ENCODE results near the gene MYT1.
A peak's percentile ranks its signal among the peaks of the same experiment; 100 is the strongest.
"Not testable (repeated sequence)": the region's sequence is repeated elsewhere in the genome, so short reads cannot be mapped to it uniquely, and the experiment has no call there.

Gene MYT1

DNA sequence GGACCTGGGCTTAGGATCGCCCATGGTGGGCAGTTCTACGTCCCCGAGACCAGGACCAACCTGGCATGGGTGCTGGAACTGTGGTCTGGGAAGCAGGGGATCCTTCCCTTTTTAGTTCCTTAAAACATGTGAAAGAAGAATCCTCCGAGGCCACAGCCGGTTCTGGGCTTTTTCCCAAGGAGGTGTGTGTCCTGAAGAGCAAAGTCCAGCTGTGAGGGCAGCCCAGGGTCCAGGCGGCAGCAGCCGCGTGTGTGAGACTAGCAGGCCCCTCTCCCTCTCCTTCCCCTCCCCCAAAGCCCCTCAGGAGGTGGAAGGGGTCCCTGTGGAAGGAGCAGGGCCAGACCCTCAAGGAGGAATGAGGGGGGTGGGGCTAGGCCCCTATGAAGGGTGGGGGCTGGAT is 56.2 kb downstream of the MYT1 start:
- no peak for DNase-seq

DNA sequence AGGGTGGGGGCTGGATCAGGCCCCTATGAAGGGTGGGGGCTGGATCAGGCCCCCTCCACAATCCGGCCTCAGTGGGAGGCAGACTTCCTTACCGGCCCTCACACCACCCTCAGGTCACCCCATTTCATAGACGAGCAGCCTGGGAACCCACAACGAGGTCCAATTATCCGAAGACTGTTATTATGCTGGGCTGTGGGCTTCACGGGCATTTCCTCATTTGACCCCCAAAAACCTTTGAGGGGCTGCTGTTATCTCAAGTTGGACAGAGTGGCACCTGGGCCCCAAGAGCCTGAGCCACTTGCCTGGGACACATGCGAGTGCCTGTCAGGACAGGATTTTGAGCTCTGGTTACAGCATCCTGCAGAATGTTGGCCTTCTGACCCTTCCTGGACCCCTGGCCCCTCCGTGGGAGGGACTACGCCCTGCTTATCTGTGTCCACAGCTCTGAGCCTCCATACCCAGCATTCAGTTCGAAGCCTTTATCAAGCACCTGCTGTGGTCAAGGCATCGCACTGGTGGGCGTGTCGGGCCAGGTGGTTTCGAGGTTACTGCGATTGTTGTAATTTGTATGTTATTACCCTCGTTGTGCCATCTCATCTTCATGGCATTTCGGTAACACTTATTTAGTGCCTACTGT is 56.8 kb downstream of the MYT1 start:
- DNase-seq, result no peak

DNA sequence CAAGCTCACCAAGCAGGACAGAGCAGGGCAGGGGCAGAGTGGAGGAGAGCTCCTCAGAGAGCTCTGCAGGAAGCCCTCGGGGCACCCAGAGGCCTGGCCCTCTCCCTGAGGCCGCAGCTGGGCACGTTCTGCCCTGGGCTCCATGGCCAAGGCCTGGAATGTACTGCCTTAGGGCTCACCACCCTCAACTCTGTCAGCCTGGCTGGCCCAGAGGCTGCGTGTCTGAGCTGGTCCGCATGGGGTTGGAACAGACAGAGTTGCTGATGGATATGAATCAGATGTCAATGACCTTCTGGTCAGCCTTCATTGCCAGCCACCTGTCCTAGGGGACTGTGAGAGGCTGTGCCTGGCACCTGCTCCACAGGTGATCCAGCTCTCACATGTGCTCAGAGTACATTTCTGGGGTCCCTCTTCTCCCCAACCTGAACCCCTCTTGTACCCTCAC is 58.1 kb downstream of the MYT1 start:
- DNase-seq, result no peak

DNA sequence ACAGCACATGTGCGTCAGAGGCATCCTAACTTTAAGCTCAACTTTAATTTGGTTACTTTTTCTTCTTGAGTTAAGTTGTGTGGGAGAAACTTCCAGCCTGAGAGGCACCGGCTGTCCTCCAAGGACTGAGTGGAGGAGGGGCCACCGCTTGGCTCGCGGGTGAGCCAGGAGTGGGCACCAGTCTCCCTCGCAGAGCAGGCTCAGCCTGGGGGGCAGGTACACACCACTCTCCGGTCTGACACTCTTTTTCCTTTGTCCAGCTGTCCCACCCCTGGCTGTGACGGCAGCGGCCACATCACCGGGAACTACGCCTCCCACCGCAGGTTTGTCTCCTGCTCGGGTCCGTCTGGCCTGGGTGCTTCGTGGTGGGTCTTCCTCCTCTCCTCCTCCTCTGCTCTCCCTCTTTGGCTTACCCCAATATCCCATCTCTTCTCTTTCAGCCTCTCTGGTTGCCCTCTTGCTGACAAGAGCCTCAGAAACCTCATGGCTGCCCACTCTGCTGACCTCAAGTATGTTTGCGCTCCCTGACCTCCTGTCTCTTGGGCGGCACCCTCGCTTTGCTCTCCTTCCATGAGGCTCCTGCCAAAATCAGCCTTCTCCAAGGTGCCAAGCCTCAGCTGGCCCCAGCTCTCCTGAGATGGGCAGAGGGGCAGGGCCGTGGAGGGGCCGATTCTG is 58.7 kb downstream of the MYT1 start:
- DNase-seq, result no peak

DNA sequence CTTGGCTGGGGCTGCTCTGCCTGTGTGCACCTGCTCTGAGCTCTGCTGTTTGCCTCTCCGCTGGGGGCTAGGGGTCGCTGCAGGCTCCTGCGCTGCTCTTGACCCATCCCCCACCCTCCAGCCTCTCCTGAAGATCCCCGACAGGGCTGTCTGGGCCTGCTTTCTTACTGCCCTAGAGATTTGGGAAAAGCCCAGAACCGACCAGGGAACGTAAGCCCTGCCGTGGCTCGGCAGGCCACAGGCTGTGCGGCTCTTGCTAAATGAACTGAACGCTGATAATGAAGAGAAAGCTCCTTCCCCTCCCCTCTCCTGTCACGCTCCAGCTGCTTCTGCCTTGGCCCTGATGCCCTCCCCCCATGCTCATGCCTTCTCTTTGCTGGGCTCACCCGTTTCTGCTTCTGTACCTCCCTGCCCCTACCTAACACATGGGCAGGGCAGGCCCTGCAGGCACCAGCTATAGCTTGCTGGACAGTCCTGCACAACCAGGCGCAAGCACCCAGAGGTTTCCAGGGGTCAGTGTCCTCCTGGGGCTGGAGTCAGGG is 59.3 kb downstream of the MYT1 start:
- DNase-seq, result no peak

DNA sequence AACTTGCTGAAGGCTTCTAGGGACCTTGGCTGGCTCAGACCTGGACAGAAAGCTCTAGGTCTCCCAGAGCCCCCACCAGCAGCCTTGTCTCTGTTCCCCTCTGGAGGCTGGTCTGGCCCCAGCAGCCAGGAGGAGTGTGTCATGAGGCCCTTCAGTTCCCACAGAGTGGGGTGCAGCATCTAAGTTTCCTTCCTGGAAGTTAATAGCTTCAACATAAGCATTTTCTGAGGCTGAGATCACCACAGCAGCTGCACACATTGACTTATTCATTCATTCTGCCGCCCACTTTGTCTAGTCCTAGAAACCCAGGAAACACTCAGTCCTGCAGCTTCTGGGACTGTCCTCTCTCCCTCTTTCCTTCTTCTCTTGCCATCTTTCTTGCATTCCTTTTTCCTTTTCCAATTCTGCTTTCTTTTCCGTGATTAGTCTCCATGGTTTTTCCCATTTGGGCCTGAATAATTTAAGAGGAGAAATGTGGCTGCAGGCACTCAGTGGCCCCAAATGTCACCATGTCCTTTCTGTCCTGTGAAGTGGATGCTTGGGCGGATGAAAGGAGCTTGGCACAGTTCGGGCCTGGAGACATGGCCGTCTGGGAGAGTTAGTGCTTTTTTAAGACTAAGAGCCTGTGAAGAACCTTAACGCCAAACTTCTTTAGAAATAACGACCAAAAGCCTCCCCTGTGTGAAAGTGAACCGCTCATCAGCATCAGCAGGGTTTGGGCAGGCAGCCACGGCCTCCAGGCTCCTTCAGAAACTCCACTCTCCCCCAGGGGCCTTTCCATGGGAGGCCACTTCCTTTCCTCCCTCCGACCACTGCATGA is 60.3 kb downstream of the MYT1 start:
- no peak for DNase-seq

DNA sequence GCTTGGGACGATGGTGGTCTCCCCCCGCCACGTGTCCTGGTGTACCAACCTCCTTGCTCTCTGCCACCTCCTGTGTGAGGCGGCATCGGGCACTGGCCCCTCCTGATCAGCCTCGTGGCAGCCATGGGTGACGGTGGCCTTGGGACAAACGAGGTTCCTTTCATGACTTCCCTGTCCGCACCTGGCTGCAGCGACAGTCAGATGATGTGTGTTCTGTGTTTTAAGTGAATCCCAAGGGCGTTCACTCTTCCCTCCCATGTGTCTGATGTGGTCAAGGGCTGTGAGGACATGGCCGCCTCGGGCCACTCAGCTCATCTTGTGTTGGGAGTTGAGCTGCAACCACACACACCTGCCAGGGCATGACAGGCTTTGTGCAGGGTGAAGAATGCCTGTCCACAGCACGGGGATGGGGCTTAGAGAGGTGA is 60.9 kb downstream of the MYT1 start:
- no peak for DNase-seq

DNA sequence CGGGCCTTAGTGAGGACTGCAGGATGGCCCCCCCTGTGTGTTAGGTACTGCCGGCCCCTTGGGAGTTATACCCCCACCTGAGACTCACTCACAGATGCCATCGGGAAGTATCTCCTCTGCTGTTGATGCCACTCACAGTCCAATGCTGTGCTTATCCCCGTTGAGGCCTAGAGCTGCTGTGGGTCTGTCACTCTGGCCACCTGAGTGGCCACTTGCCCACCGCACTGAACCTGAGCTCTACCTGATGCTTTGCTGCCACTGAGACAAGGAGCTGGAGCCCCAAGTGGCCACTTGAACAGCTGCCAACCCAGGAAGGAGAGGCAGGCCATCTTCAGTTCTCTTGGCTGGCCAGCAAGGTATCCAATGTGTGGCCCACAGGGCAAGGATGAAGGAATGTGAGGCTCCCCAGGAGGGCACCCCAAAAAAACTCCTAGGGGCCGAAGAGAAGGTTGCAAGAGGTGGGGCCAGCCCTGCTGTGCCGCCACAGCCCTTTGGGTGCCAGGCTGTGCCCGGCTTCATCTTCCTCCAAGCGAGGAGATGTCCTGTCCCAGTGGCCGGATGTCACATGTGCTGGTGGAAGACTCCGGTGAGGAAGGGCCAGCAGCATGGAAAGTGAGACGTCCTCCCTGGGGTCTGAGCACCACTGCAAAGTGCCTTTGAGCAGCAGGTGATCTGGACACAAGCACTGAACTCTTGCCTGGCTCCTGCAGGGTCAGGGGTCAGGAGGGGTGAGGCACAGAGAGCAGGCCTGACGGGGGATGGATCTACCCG is 61.8 kb downstream of the MYT1 start:
- DNase-seq, result no peak

DNA sequence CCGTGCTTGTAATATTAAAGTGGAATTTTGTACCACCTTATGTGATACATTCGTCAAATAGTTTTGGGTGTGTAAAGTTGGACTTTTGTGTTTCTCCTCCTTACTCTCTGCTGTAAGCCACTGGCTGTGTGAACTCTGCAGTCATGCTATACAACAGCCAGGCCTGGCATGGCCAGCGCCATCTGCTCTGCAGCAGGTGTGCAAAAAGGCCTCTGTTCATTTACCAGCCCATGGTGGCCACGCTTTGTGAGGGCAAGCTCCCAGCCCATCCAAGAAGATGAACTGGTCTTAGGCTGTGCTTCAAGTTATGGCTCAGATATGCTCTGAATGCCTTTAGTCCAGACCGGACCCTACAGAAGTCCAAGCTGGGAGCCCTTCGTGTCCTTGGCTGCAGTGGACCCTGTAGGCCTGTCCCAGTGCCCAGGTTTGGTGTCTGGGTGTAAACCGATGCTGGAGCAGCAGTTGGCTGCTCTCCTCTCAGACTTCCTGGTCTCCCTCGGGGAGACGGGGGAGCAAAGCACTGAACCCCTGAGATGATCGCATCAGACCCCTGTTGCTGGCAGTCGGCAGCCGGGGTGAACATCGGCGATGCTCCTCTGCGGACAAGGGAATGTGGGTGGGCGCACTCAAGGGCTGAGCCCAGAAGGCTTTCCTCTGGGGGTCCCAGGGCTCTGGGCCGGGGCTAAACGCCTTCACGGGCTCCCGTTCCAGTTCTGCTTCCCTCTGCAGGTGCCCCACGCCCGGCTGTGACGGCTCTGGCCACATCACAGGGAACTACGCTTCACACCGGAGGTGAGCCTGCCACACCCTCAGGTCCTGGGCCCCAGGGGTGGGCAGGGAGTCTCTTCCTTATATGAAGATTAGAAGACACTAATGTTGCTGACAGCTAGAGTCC is 62.7 kb downstream of the MYT1 start:
- DNase-seq, result no peak

DNA sequence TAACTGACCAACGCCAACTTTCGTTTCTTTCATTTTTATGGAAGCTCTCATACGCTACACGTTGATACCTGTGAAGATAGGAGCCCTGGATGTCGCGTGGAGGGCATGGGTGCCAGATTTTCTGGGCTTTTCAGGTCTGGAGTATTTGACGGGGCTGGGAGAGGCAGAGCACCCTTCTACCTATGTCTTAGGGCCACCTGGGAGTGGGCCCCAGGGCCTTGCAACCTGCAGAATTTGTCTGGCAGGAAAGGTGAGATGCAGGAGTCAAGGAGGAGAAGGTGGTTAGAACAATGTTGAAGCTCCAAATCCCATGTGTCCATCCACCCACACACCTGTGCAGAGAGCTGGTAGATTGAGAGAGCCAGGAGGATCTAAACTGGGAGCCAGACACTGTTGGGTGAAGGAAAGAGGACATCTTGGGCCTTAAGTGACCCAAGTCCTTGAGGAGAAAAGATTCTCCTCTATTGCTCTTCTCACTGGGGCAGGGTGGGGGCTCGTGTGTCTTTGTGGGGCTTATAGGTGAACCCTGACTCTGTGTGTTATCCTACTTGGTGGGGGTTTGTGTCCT is 63.9 kb downstream of the MYT1 start:
- no peak for DNase-seq

DNA sequence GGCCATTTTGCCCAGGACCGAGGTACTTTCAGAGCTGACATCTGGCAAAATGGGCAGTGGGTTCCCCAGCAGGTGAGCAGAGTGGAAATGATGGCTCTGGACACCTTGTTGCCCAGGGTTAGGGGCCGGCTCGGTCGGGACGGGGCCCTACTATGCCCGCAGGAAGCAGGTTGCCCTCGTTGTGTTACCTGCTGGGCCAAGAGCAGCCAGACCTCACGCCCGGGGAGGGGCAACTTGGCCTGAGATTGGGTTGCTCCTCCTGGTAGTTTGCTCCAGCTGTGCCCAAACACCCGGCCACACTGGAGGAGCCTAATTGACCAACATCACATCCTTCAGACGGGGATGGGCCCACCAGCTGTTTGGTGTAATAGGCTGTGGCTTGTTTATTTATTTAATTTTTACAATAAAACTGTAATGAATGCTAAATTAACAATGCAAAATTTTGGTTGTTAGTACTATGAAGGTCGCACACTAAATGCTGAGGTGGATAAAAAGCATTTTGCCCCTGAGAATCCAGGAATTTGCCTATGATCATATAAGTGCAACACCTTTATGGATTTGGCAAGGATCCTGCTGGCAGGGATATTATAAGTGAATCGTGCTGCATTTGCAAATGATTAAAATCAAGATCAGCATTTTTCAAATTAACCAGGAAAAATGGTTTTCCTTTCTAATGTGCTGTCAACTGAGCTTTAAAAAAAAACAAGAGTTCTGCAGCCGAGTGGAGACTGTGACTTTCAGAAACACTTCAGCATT is 64.7 kb downstream of the MYT1 start:
- peak; percentile 27 for DNase-seq

DNA sequence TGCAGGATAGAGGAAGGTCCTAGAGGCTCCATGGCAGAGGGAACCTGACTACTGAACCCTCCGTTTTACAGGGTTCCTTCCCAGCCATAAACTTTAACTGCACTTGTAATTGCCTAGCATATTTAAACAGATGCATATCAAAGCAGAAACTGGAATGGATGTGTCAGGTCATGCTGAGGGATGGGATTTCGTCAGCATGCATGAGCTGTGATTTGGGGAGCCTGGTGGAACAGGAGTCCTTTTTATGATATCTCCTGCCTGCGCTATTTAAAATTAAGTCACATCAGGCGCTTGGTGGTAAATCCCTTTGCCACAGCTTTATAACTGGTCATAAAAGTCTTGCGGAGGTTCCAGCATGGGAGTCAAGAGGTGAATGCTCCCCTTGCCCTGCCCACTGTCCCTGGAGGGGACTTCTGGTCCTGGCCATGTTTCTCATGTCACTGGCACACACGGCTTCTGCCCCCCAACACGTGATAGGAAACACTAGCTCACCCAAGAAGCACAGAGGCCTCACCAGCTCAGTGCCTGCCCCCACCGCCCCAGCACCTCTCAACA is 65.3 kb downstream of the MYT1 start:
- DNase-seq, result no peak

DNA sequence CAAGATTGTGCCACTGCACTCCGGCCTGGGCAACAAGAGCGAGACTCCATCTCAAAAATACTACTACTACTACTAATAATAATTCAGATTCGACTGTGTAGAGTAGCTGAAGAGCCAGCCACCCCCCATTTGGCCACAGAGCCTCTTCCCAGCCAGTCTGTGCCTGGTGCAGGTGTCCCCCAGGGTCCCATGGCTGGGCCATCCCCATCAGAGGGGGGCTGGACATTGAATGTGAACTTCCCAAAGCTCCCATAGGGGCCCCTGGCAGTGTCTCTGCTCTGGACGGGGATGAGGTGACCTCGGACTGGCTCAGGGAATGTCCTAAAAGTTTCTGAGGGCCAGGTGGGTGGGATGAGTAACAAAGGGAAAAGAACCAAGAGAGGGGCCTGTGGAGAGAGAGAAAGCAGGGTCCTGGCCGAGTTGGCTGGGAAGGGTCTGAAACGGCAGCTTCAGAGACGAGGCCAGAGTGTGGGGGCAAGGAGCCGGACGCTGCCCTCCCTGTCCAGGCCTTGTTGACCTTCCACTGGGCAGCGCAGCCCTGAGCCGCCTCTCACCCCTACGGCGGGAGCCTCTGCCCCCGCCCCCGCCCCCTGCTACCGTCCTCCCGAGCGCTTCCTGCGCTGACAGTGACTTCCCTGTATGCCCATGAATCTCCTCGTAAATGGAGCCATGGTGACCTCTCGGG is 66.4 kb downstream of the MYT1 start:
- no peak for DNase-seq

DNA sequence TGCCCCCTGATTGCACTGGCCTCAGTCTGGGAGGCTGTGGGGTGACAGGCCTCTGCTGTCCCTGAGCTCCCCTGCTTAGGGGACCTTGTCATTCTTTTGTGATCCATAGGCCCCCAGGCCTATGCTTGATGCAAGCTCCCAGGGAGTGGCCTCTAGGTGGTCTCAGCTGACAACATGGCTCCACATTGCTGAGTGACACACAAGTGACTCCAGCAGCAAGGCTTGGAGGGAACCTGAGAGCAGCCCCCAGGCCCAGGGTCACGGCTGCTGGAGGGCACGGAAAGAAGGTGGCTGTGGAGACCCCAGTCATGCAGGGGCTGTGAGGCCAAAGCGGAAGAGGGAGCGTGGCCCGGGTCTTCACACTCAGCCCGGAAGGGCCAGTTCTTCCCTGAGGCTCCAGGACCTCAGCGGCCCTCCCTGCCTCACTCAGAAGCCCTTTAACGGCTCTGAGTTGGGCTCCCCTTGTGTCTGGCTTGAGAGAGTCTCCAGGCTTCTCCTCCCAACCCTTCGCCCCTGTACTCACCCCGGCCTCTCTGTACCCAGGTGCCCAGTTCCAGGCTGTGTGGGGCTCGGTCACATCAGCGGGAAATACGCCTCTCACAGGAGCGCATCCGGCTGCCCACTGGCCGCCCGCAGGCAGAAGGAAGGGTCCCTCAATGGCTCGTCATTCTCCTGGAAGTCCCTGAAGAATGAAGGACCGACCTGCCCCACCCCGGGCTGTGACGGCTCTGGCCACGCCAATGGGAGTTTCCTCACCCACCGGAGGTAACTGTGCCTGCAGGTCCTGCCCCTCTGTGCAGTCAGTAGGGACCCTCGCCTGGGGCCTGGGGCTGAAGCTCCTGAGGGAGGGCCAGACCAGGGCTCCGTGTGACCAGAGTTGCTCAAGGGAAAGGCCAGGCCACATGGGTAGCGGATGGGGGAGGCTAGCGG is 67.6 kb downstream of the MYT1 start:
- DNase-seq, result no peak

DNA sequence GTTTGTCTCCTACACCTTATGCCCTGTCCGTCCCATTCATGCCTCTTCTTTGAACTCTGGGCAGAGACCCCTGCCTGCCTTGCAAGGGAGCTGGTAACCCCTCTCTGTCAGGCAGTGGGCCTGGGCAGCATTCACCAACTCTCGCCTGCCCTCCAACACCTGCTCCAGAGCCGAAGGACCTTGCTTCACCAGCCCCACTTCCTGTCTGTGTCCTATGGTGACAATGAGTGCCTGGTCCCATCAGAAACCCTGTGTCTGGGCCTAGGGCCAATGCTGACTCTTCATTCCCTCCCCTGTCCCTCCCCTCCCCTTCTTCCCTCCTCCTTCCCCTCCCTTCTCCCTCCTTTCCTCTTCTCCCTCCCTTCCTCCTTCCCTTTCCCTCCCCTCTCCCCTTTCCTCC is 68.5 kb downstream of the MYT1 start:
- DNase-seq, result peak; percentile 74

DNA sequence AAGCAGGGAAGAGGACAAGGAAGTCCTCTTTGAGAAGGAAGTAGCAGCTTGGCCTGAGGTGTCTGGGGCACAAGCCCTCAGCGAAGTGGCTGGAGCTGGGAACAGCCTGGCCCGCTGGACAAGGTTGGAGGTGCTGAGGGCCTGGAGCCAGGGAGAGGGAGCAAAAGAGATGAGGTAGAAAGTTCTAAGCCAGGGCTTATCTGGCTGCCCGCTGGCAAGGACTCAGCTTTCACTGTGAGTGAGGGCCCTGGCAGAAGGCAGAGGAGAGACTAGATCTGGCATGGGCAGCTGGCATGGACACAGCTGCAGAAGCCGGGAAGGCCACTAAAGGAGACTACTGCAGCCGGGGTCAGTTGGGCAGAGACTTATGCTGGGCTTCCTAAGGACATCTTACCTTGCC is 69.5 kb downstream of the MYT1 start:
- no peak for DNase-seq

DNA sequence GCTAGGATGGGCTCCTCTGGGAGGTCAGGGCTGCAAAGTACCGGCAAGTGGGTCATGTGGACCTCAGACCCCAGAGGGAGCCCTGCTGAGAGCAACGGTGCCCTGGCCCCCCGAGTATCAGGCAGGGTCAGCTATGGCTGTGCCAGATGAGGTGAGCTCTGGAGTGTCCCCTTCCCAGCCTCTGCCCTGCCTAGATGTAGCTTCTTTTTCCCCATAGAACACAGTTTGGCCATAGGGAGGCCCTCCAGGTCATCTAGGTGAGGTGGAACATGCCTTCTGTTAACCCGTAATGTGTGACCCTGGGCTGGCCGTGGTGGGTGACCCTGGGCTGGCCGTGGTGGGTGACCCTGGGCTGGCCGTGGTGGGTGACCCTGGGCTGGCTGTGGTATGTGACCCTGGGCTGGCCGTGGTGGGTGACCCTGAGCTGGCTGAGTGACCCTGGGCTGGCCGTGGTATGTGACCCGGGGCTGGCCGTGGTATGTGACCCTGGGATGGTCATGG is 70.1 kb downstream of the MYT1 start:
- DNase-seq, result no peak

DNA sequence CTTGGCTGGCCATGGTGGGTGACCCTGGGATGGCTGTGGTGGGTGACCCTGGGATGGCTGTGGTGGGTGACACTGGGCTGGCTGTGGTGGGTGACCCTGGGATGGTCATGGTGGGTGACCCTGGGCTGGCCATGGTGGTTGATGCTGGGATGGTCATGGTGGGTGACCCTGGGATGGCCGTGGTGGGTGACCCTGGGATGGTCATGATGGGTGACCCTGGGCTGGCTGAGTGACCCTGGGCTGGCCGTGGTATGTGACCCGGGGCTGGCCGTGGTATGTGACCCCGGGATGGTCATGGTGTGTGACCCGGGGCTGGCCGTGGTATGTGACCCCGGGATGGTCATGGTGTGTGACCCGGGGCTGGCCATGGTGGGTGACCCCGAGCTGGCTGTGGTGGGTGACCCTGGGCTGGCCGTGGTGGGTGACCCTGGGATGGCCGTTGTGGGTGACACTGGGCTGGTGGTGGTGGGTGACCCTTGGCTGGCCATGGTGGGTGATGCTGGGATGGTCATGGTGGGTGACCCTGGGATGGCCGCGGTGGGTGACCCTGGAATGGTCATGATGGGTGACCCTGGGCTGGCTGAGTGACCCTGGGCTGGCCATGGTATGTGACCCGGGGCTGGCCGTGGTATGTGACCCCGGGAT is 70.8 kb downstream of the MYT1 start:
- not testable (repeated sequence) for DNase-seq
